ENCODE results near the gene GLRA3. TPM values are rescaled to one million over a fixed set of nuclear protein-coding genes. Genes with fewer than 3 reads are reported as not detected.
"Not testable (repeated sequence)": the region's sequence is repeated elsewhere in the genome, so short reads cannot be mapped to it uniquely, and the experiment has no call there.

Gene GLRA3
- total and polyA plus RNA-seq, 2 experiments from 2014 or later, result not detected

- no peaks in the 10 kb centered on the region for H3K36me3 ChIP-seq (ENCODE audit: low read depth)
- H2AFZ ChIP-seq, result 0 out of 2 replicates have a peak overlapping the region, but pooled peaks have one; percentile 38
- H3K9ac ChIP-seq, result no peak overlapping the region
- in situ Hi-C loops (cut with MboI), result no loop called here
- H3K4me2 ChIP-seq (ENCODE audit: unreplicated experiment), result no peak overlapping the region
- no peak overlapping the region for H3K27ac ChIP-seq
- no peaks in the 10 kb centered on the region for H3K79me2 ChIP-seq (ENCODE audit: insufficient read depth)
- no peaks in the 10 kb centered on the region for H3K9me3 ChIP-seq (ENCODE audit: low read depth)
- 66 to 75% methylated on average over 1 of the region's 1 CpG for WGBS, 2 experiments (ENCODE audit: low coverage in 1 of 2, low lambda C conversion rate in 2 of 2, missing lambda C conversion rate in 2 of 2)
- no peaks in the 10 kb centered on the region for H3F3A ChIP-seq (ENCODE audit: insufficient read depth)
- peaks cover 8% of the 10 kb centered on the region for H3K4me1 ChIP-seq (ENCODE audit: insufficient read depth)
- no peaks in the 10 kb centered on the region for H3K27me3 ChIP-seq (replicated peaks; ENCODE audit: insufficient read depth)
- H3K4me3 ChIP-seq, result no peak overlapping the region
- no peaks in the 10 kb centered on the region for H3K9me2 ChIP-seq (ENCODE audit: insufficient read depth)
- peak; percentile 15 for DNase-seq
- H4K20me1 ChIP-seq (ENCODE audit: insufficient read depth), result no peaks in the 10 kb centered on the region
- TF ChIP-seq EZH2 (IDR thresholded peaks at IDR 0.05; ENCODE audit: insufficient read depth, poor library complexity, severe bottlenecking), result no peak
- no peak for TF ChIP-seq EZH2phosphoT487 (IDR thresholded peaks at IDR 0.05; ENCODE audit: insufficient read depth, low read depth)
Measured at GRCh38 chr4:174702979-174703478, 126.0 kb downstream of the GLRA3 start.

GRCh38 chr4:174699654-174700053 is 129.4 kb downstream of the GLRA3 start:
- TF ChIP-seq EZH2 (IDR thresholded peaks at IDR 0.05; ENCODE audit: insufficient read depth, poor library complexity, severe bottlenecking), result no peak
- no peak for TF ChIP-seq EZH2phosphoT487 (IDR thresholded peaks at IDR 0.05; ENCODE audit: insufficient read depth, low read depth)
- H4K20me1 ChIP-seq (ENCODE audit: insufficient read depth), result 0 out of 2 replicates have a peak, but pooled peaks cover 3% of the 10 kb centered on the region
- H3K9ac ChIP-seq, result no peak overlapping the region
- peaks cover 10% of the 10 kb centered on the region; the same call in 1 of the 2 replicates for H3F3A ChIP-seq (ENCODE audit: insufficient read depth)
- H3K9me2 ChIP-seq (ENCODE audit: insufficient read depth), result no peaks in the 10 kb centered on the region
- H3K27ac ChIP-seq, result no peak overlapping the region
- H3K4me1 ChIP-seq (ENCODE audit: insufficient read depth), result peaks cover 23% of the 10 kb centered on the region
- H3K9me3 ChIP-seq (ENCODE audit: low read depth), result no peaks in the 10 kb centered on the region
- no peak for DNase-seq
- H3K79me2 ChIP-seq (ENCODE audit: insufficient read depth), result no peaks in the 10 kb centered on the region
- no peaks in the 10 kb centered on the region for H3K27me3 ChIP-seq (replicated peaks; ENCODE audit: insufficient read depth)
- in situ Hi-C loops (cut with MboI), result no loop called here
- no peak overlapping the region for H3K4me3 ChIP-seq
- no peaks in the 10 kb centered on the region for H3K36me3 ChIP-seq (ENCODE audit: low read depth)
- H2AFZ ChIP-seq, result no peak overlapping the region
- no peak overlapping the region for H3K4me2 ChIP-seq (ENCODE audit: unreplicated experiment)

- no peaks in the 10 kb centered on the region for H3K79me2 ChIP-seq (ENCODE audit: insufficient read depth)
- no peak for TF ChIP-seq EZH2phosphoT487 (IDR thresholded peaks at IDR 0.05; ENCODE audit: insufficient read depth, low read depth)
- in situ Hi-C loops (cut with MboI), result no loop called here
- no peak overlapping the region for H3K4me2 ChIP-seq (ENCODE audit: unreplicated experiment)
- H3K27ac ChIP-seq, result no peak overlapping the region
- no peak overlapping the region for H2AFZ ChIP-seq
- H4K20me1 ChIP-seq (ENCODE audit: insufficient read depth), result 0 out of 2 replicates have a peak, but pooled peaks cover 3% of the 10 kb centered on the region
- peaks cover 17% of the 10 kb centered on the region for H3K4me1 ChIP-seq (ENCODE audit: insufficient read depth)
- H3K27me3 ChIP-seq (replicated peaks; ENCODE audit: insufficient read depth), result no peaks in the 10 kb centered on the region
- DNase-seq, result no peak
- WGBS, 2 experiments (ENCODE audit: low coverage in 1 of 2, low lambda C conversion rate in 2 of 2, missing lambda C conversion rate in 2 of 2), result 32 to 35% methylated on average over 4 of the region's 4 CpGs
- H3K36me3 ChIP-seq (ENCODE audit: low read depth), result no peaks in the 10 kb centered on the region
- H3K9me2 ChIP-seq (ENCODE audit: insufficient read depth), result no peaks in the 10 kb centered on the region
- peaks cover 10% of the 10 kb centered on the region; the same call in 1 of the 2 replicates for H3F3A ChIP-seq (ENCODE audit: insufficient read depth)
- H3K9me3 ChIP-seq (ENCODE audit: low read depth), result no peaks in the 10 kb centered on the region
- no peak overlapping the region for H3K9ac ChIP-seq
- no peak overlapping the region for H3K4me3 ChIP-seq
Measured at GRCh38 chr4:174697896-174698295, 131.2 kb downstream of the GLRA3 start.

- Histone ChIP-seq H3K79me2 (ENCODE audit: insufficient read depth) (no peaks in the 10 kb centered on the region), H3K4me1 (ENCODE audit: insufficient read depth) (peaks cover 15% of the 10 kb centered on the region), H3K9me3 (ENCODE audit: low read depth) (no peaks in the 10 kb centered on the region), H3K9me2 (ENCODE audit: insufficient read depth) (no peaks in the 10 kb centered on the region), H3K4me3 (peak overlapping the region; percentile 44; the same call in 1 of the 2 replicates), H3K9ac (no peak overlapping the region), H4K20me1 (ENCODE audit: insufficient read depth) (0 out of 2 replicates have a peak, but pooled peaks cover 3% of the 10 kb centered on the region), H3F3A (ENCODE audit: insufficient read depth) (peaks cover 10% of the 10 kb centered on the region; the same call in 1 of the 2 replicates), H3K36me3 (ENCODE audit: low read depth) (no peaks in the 10 kb centered on the region), H2AFZ (peak overlapping the region; percentile 22; the same call in 1 of the 2 replicates), H3K4me2 (ENCODE audit: unreplicated experiment) (peak overlapping the region; percentile 21), H3K27ac (no peak overlapping the region), H3K27me3 (replicated peaks; ENCODE audit: insufficient read depth) (no peaks in the 10 kb centered on the region)
- in situ Hi-C loops (cut with MboI), result no loop called here
- WGBS, 2 experiments (ENCODE audit: low coverage in 1 of 2, low lambda C conversion rate in 2 of 2, missing lambda C conversion rate in 2 of 2), result 0 to 4% methylated on average over 1 of the region's 1 CpG
- peak; percentile 74 for DNase-seq
- no peak for TF ChIP-seq EZH2phosphoT487 (IDR thresholded peaks at IDR 0.05; ENCODE audit: insufficient read depth, low read depth)
Measured at GRCh38 chr4:174697202-174697601, 131.8 kb downstream of the GLRA3 start.

GRCh38 chr4:174696657-174697056 is 132.4 kb downstream of the GLRA3 start:
- in situ Hi-C loops (cut with MboI), result no loop called here

GRCh38 chr4:174691876-174692275 is 137.2 kb downstream of the GLRA3 start:
- H3K4me2 ChIP-seq (ENCODE audit: unreplicated experiment); in situ Hi-C loops (cut with MboI); H3K36me3 ChIP-seq (ENCODE audit: low read depth); H3F3A ChIP-seq (ENCODE audit: insufficient read depth); H3K27me3 ChIP-seq (replicated peaks; ENCODE audit: insufficient read depth); DNase-seq; H3K9me2 ChIP-seq (ENCODE audit: insufficient read depth); H3K4me1 ChIP-seq (ENCODE audit: insufficient read depth); H3K4me3 ChIP-seq; H3K9me3 ChIP-seq (ENCODE audit: low read depth); H2AFZ ChIP-seq; H4K20me1 ChIP-seq (ENCODE audit: insufficient read depth); H3K27ac ChIP-seq; H3K9ac ChIP-seq; H3K79me2 ChIP-seq (ENCODE audit: insufficient read depth): not testable (repeated sequence)
- 72 to 88% methylated on average over 6 to 23 of the region's 24 CpGs for WGBS, 2 experiments (ENCODE audit: low coverage in 1 of 2, low lambda C conversion rate in 2 of 2, missing lambda C conversion rate in 2 of 2)

More at GRCh38 chr4:174696657-174697056, 132.4 kb downstream of the GLRA3 start:
- peaks cover 10% of the 10 kb centered on the region; the same call in 1 of the 2 replicates for H3F3A ChIP-seq (ENCODE audit: insufficient read depth)
- H3K36me3 ChIP-seq (ENCODE audit: low read depth), result no peaks in the 10 kb centered on the region
- H3K4me1 ChIP-seq (ENCODE audit: insufficient read depth), result peaks cover 15% of the 10 kb centered on the region
- peak overlapping the region; percentile 22; the same call in 1 of the 2 replicates for H2AFZ ChIP-seq
- no peaks in the 10 kb centered on the region for H3K9me3 ChIP-seq (ENCODE audit: low read depth)
- no peak overlapping the region for H3K27ac ChIP-seq
- H3K79me2 ChIP-seq (ENCODE audit: insufficient read depth), result no peaks in the 10 kb centered on the region
- no peaks in the 10 kb centered on the region for H3K9me2 ChIP-seq (ENCODE audit: insufficient read depth)
- H4K20me1 ChIP-seq (ENCODE audit: insufficient read depth), result 0 out of 2 replicates have a peak, but pooled peaks cover 3% of the 10 kb centered on the region
- no peak overlapping the region for H3K9ac ChIP-seq
- no peak for DNase-seq
- no peak for TF ChIP-seq EZH2 (IDR thresholded peaks at IDR 0.05; ENCODE audit: insufficient read depth, poor library complexity, severe bottlenecking)
- TF ChIP-seq EZH2phosphoT487 (IDR thresholded peaks at IDR 0.05; ENCODE audit: insufficient read depth, low read depth), result no peak
- H3K4me3 ChIP-seq, result peak overlapping the region; percentile 44; the same call in 1 of the 2 replicates
- H3K4me2 ChIP-seq (ENCODE audit: unreplicated experiment), result peak overlapping the region; percentile 21
- no peaks in the 10 kb centered on the region for H3K27me3 ChIP-seq (replicated peaks; ENCODE audit: insufficient read depth)

All from GM23248 (cell line).